Ovary (tissue), 9 donors: Measurements from ENCODE around the gene CD93. TPM values are rescaled to one million over a fixed set of nuclear protein-coding genes. Genes with fewer than 3 reads are reported as not detected.

ENCODE experiments used
- DNase-seq, 5 donors: peaks; one replicate each; pipeline ENCODE4 v3.0.0-alpha.2; 2019 to 2020
- H3K27ac ChIP-seq, 2 donors: fragments of 200-600 bp; one replicate each; pipeline versions ENCODE4 v1.5.1 to v1.8.0; 2019 to 2022
- H3K27me3 ChIP-seq: fragments of 200-600 bp; one replicate; pipeline ENCODE4 v1.8.0; 2022
- H3K36me3 ChIP-seq: fragments of 200-600 bp; sonication (generic); one replicate; pipeline ENCODE4 v1.5.1; 2019
- H3K4me1 ChIP-seq: one replicate; pipeline ENCODE4 v1.8.1; 2013; ENCODE audit warnings: mild to moderate bottlenecking, moderate library complexity; ENCODE audit not compliant: insufficient read depth
- H3K4me3 ChIP-seq: fragments of 200-600 bp; sonication (generic); one replicate; pipeline ENCODE4 v1.5.1; 2017
- H3K9me3 ChIP-seq, 2 donors: fragments of 200-600 bp in 1 of 2; sonication (generic) in 1 of 2; one replicate each; pipeline versions ENCODE4 v1.5.1 to v1.8.1; 2013 to 2019; ENCODE audit warnings: mild to moderate bottlenecking in 1 of 2, moderate library complexity in 1 of 2
- CTCF ChIP-seq, 3 donors: fragments of 450-650 bp in 2 of 3; fragments of 200-600 bp in 1 of 3; IDR thresholded peaks; one replicate each; pipeline versions ENCODE4 v1.5.1 to v1.8.0; 2016 to 2022; ENCODE audit warnings: antibody characterized with exemption in 3 of 3, mild to moderate bottlenecking in 1 of 3
- EP300 ChIP-seq: sonication (generic); formaldehyde crosslinking; IDR thresholded peaks from one replicate; pipeline ENCODE4 v1.6.1; 2017; ENCODE audit warnings: antibody characterized with exemption
- POLR2A ChIP-seq: fragments of 450-650 bp; IDR thresholded peaks from one replicate; pipeline ENCODE4 v1.6.1; 2017; ENCODE audit warnings: antibody characterized with exemption, mild to moderate bottlenecking, moderate library complexity
- WGBS, 3 donors: extraction: QIAGEN DNeasy Blood & Tissue Kit in 1 of 3; methylation state at CpG; one replicate each; pipeline versions ENCODE4 v1.1.5 to v1.1.7; 2013 to 2017; 5-methylcytosine and 5-hydroxymethylcytosine counted together
- intact Hi-C, 4 donors: fragments of 100-400 bp; cut with DNase I; formaldehyde crosslinking; loops; one replicate each; pipeline versions ENCODE4 v1.11.0 to v1.15.1; 2022 to 2023
- polyA plus RNA-seq, 2 donors: library from polyadenylated mRNA; stranded (reverse); fragments of 200-250 nt in 1 of 2; fragments of 350-450 nt in 1 of 2; fragmentation: Illumina TruSeq in 1 of 2; extraction: RNeasy Lipid Tissue Mini Kit (QIAGEN cat#74804) in 1 of 2; gene quantifications; one replicate each; pipeline ENCODE4 v1.2.3, GENCODE V29; 2013 to 2014
- total RNA-seq, 7 donors: library from RNA; depleted of rRNA in 2 of 7; stranded (reverse); fragments of >200 nt in 2 of 7; fragmentation: NEBNext Ultra II Directional in 3 of 7; extraction: Animal tissue kit (Norgen Biotek cat#: 25700) in 3 of 7; gene quantifications; one replicate each; pipeline versions ENCODE4 v1.1.0 to v1.2.4, GENCODE V29; 2016 to 2023
- donor health status: DM: no; HTN: no; CAD: no; lungs with moderate emphysema.
- donor health status: DM: no; HTN: no; CAD: no.
- donor health status: Bipolar disorder and iron deficiency.
- donor health status: DM: yes; HTN: yes; CAD: no.
- donor health status: DM: no; HTN: no; CAD: no.
- donor health status: DM: yes; HTN: yes; CAD: no.

Gene CD93
- total and polyA plus RNA-seq, 9 donors, result 7.0 to 42.1 (median 18.3) TPM

GRCh38 chr20:23095499-23095898 lies 9.4 kb upstream of the CD93 start:
- H3K9me3 ChIP-seq, result no peaks in the 10 kb centered on the region
- H3K4me3 ChIP-seq, result no peak overlapping the region
- no peaks in the 10 kb centered on the region for H3K27me3 ChIP-seq
- H3K4me1 ChIP-seq, result peaks cover 9% of the 10 kb centered on the region
- 83 to 93% (median 91%) methylated on average over 3 of the region's 3 CpGs for WGBS, 3 donors
- no peak overlapping the region for H3K27ac ChIP-seq
- intact Hi-C loops, result no loop called here
- DNase-seq, result no peak
- no peak for TF ChIP-seq EP300
- no peak for TF ChIP-seq CTCF (IDR thresholded peaks at IDR 0.05)
- TF ChIP-seq POLR2A, result no peak
- H3K36me3 ChIP-seq, result no peaks in the 10 kb centered on the region

- H3K9me3 ChIP-seq, result no peaks in the 10 kb centered on the region
- 95 to 97% (median 96%) methylated on average over 8 of the region's 8 CpGs for whole genome bisulfite sequencing, 3 donors
- no peak overlapping the region for H3K27ac ChIP-seq
- no peak for DNase-seq
- H3K36me3 ChIP-seq, result no peaks in the 10 kb centered on the region
- peaks cover 9% of the 10 kb centered on the region for H3K4me1 ChIP-seq
- H3K4me3 ChIP-seq, result no peak overlapping the region
- no peak for TF ChIP-seq EP300
- no peak for TF ChIP-seq POLR2A
- no peak for TF ChIP-seq CTCF (IDR thresholded peaks at IDR 0.05)
- intact Hi-C loops, result no loop called here
- H3K27me3 ChIP-seq, result no peaks in the 10 kb centered on the region
These were observed 8.8 kb upstream of the CD93 start for GRCh38 chr20:23094927-23095326.

- H3K4me1 ChIP-seq, result peaks cover 9% of the 10 kb centered on the region
- no peak overlapping the region for H3K27ac ChIP-seq
- H3K4me3 ChIP-seq, result no peak overlapping the region
- intact Hi-C loops, result no loop called here
- TF ChIP-seq CTCF (IDR thresholded peaks at IDR 0.05) (no peak), POLR2A (no peak), EP300 (no peak)
- no peaks in the 10 kb centered on the region for H3K36me3 ChIP-seq
- no peaks in the 10 kb centered on the region for H3K9me3 ChIP-seq
- no peaks in the 10 kb centered on the region for H3K27me3 ChIP-seq
- WGBS, 3 donors, result 93 to 94% (median 93%) methylated on average over 13 of the region's 13 CpGs
- DNase-seq, result no peak
These were observed 8.2 kb upstream of the CD93 start for GRCh38 chr20:23094213-23094896.

GRCh38 chr20:23093613-23094012 lies 7.5 kb upstream of the CD93 start:
- no peaks in the 10 kb centered on the region for H3K36me3 ChIP-seq
- 63 to 75% (median 65%) methylated on average over 3 of the region's 3 CpGs for WGBS, 3 donors
- no peak overlapping the region for H3K4me3 ChIP-seq
- no peaks in the 10 kb centered on the region for H3K27me3 ChIP-seq
- H3K9me3 ChIP-seq, result no peaks in the 10 kb centered on the region
- peaks cover 9% of the 10 kb centered on the region for H3K4me1 ChIP-seq
- intact Hi-C loops, result no loop called here
- no peak for TF ChIP-seq EP300
- TF ChIP-seq CTCF (IDR thresholded peaks at IDR 0.05), result no peak
- no peak for TF ChIP-seq POLR2A
- no peak overlapping the region for H3K27ac ChIP-seq
- DNase-seq, result no peak
